COR-L47 (cell line): ENCODE results near the gene NCOA3.
"Not testable (repeated sequence)": the region's sequence is repeated elsewhere in the genome, so short reads cannot be mapped to it uniquely, and the experiment has no call there.

Source experiments
- DNase-seq: peaks from one replicate; lab custom pipeline; 2025; lab: John Stamatoyannopoulos, UW

NCOA3 gene

GRCh38 chr20:47535994-47536393 is 34.3 kb downstream of the NCOA3 start:
- DNase-seq: no peak

GRCh38 chr20:47540443-47541354 is 39.0 kb downstream of the NCOA3 start:
- DNase-seq: no peak

GRCh38 chr20:47541355-47541922 is 39.8 kb downstream of the NCOA3 start:
- no peak for DNase-seq

GRCh38 chr20:47543006-47543431 is 41.3 kb downstream of the NCOA3 start:
- DNase-seq: no peak

- DNase-seq: no peak
These were observed 42.6 kb downstream of the NCOA3 start for GRCh38 chr20:47544240-47544639.

- DNase-seq: no peak
These were observed 43.2 kb downstream of the NCOA3 start for GRCh38 chr20:47544852-47545251.

- no peak for DNase-seq
These were observed 43.8 kb downstream of the NCOA3 start for GRCh38 chr20:47545499-47545898.

GRCh38 chr20:47546184-47547033 is 44.7 kb downstream of the NCOA3 start:
- DNase-seq: no peak

GRCh38 chr20:47547034-47547387 is 45.3 kb downstream of the NCOA3 start:
- DNase-seq: no peak

- no peak for DNase-seq
These were observed 48.0 kb downstream of the NCOA3 start for GRCh38 chr20:47549671-47550070.

- peak; percentile 3 for DNase-seq
These were observed 49.5 kb downstream of the NCOA3 start for GRCh38 chr20:47551222-47551621.

GRCh38 chr20:47551841-47552240 is 50.2 kb downstream of the NCOA3 start:
- peak; percentile 51 for DNase-seq

- DNase-seq: no peak
These were observed 51.3 kb downstream of the NCOA3 start for GRCh38 chr20:47552996-47553395.

GRCh38 chr20:47553594-47554235 is 52.0 kb downstream of the NCOA3 start:
- not testable (repeated sequence) for DNase-seq

- not testable (repeated sequence) for DNase-seq
These were observed 52.6 kb downstream of the NCOA3 start for GRCh38 chr20:47554283-47554682.

GRCh38 chr20:47557218-47557617 is 55.5 kb downstream of the NCOA3 start:
- no peak for DNase-seq

GRCh38 chr20:47557791-47558190 is 56.1 kb downstream of the NCOA3 start:
- DNase-seq: no peak

- DNase-seq: no peak
These were observed 56.8 kb downstream of the NCOA3 start for GRCh38 chr20:47558295-47559066.

- DNase-seq: no peak
These were observed 57.5 kb downstream of the NCOA3 start for GRCh38 chr20:47559141-47559540.

GRCh38 chr20:47561180-47561579 is 59.5 kb downstream of the NCOA3 start:
- DNase-seq: no peak
